Stimulated activated CD4-positive, alpha-beta T cell treated with anti-CD3 and anti-CD28 coated beads, Interleukin-2, amount 100 ng/mL, for 48 hours (primary cell): ENCODE measurements around the gene ATG7.

ENCODE experiments used
- DNase-seq, 2 donors: peaks; one replicate each; pipeline ENCODE4 v3.0.0-alpha.2; 2020

Gene ATG7

GRCh38 chr3:11271986-11272904 lies at the start of gene ATG7:
Gene ATG7 (plus strand): TSS chr3:11272397. CDS start chr3:11298696, 26,299 bp downstream.
- DNase-seq: peak; percentile 96

- no peak for DNase-seq
Observed at GRCh38 chr3:11224010-11224409, 48.2 kb upstream of the ATG7 start.

- no peak for DNase-seq
Observed at GRCh38 chr3:11224870-11225229, 47.3 kb upstream of the ATG7 start.

- no peak for DNase-seq
Observed at GRCh38 chr3:11226042-11226370, 46.2 kb upstream of the ATG7 start.

GRCh38 chr3:11228041-11228440 lies 44.2 kb upstream of the ATG7 start:
- DNase-seq: no peak

- DNase-seq: no peak
Observed at GRCh38 chr3:11230125-11230524, 42.1 kb upstream of the ATG7 start.

GRCh38 chr3:11230832-11231231 lies 41.4 kb upstream of the ATG7 start:
- no peak for DNase-seq

GRCh38 chr3:11235385-11235784 lies 36.8 kb upstream of the ATG7 start:
- no peak for DNase-seq

GRCh38 chr3:11236588-11237461 lies 35.4 kb upstream of the ATG7 start:
- DNase-seq: peak; percentile 83 to 89

GRCh38 chr3:11238060-11238459 lies 34.1 kb upstream of the ATG7 start:
- no peak for DNase-seq

GRCh38 chr3:11238880-11239279 lies 33.3 kb upstream of the ATG7 start:
- no peak for DNase-seq

GRCh38 chr3:11239796-11240195 lies 32.4 kb upstream of the ATG7 start:
- no peak for DNase-seq

GRCh38 chr3:11240496-11240895 lies 31.7 kb upstream of the ATG7 start:
- peak; percentile 27 to 30 for DNase-seq

- no peak for DNase-seq
Observed at GRCh38 chr3:11244121-11244677, 28.0 kb upstream of the ATG7 start.

GRCh38 chr3:11245276-11245675 lies 26.9 kb upstream of the ATG7 start:
- no peak for DNase-seq

GRCh38 chr3:11245827-11246662 lies 26.2 kb upstream of the ATG7 start:
- no peak for DNase-seq

GRCh38 chr3:11246663-11246970 lies 25.6 kb upstream of the ATG7 start:
- DNase-seq: no peak

- DNase-seq: no peak
Observed at GRCh38 chr3:11247362-11247761, 24.8 kb upstream of the ATG7 start.

- no peak for DNase-seq
Observed at GRCh38 chr3:11248596-11248995, 23.6 kb upstream of the ATG7 start.

- DNase-seq: no peak
Observed at GRCh38 chr3:11250902-11251806, 21.0 kb upstream of the ATG7 start.

- DNase-seq: no peak
Observed at GRCh38 chr3:11251807-11252176, 20.4 kb upstream of the ATG7 start.

- DNase-seq: no peak
Observed at GRCh38 chr3:11254876-11255275, 17.3 kb upstream of the ATG7 start.
